ENCODE measurements around the gene OR52B2. TPM values are rescaled to one million over a fixed set of nuclear protein-coding genes. Genes with fewer than 3 reads are reported as not detected.

OR52B2 gene
- total RNA-seq, 1 experiment from 2014 or later: not detected

DNA sequence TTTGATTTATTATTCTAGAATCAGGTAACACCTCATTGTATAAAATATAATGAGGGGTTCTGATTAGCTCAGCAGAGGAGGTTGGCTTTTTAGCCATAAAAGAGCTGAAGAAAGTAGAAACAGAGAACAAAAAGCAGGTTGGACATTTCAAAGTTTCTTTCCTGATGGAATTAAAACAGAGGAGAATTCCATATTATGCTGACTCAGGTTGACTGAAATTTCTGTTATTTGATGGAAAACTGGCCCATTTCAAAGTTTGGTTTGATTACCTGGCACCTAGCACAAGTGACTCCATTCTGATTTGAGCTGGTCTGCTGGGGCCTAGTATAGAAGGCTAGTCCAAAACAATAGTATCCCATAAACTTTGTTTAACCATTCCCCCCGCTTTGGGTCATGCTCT, 37.7 kb downstream of the OR52B2 start:
- TF ChIP-seq, protein P1, sequence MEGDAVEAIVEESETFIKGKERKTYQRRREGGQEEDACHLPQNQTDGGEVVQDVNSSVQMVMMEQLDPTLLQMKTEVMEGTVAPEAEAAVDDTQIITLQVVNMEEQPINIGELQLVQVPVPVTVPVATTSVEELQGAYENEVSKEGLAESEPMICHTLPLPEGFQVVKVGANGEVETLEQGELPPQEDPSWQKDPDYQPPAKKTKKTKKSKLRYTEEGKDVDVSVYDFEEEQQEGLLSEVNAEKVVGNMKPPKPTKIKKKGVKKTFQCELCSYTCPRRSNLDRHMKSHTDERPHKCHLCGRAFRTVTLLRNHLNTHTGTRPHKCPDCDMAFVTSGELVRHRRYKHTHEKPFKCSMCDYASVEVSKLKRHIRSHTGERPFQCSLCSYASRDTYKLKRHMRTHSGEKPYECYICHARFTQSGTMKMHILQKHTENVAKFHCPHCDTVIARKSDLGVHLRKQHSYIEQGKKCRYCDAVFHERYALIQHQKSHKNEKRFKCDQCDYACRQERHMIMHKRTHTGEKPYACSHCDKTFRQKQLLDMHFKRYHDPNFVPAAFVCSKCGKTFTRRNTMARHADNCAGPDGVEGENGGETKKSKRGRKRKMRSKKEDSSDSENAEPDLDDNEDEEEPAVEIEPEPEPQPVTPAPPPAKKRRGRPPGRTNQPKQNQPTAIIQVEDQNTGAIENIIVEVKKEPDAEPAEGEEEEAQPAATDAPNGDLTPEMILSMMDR (conservative IDR thresholded peaks at IDR 0.05; ENCODE audit: low read depth, low read length): no peak
- no peak for TF ChIP-seq EZH2 (IDR thresholded peaks at IDR 0.05; ENCODE audit: borderline replicate concordance, low read depth, low read length, poor library complexity, severe bottlenecking)
- intact Hi-C loops (cut with micrococcal nuclease; ENCODE audit: unreplicated experiment): no loop called here
- no peak overlapping the region for H3K4me3 ChIP-seq (ENCODE audit: low read depth, low read length, poor library complexity, severe bottlenecking)
- no peak for DNase-seq (ENCODE audit: low spot score)
- ChIA-PET POLR2A (ENCODE audit: low non-redundant PET) (no interaction called here), CTCF (no interaction called here)
- H3K9me3 ChIP-seq (ENCODE audit: low read depth, low read length, poor library complexity, severe bottlenecking): no peaks in the 10 kb centered on the region
- no TSS peak for BruUV-seq (replicated peaks)
- H3K4me1 ChIP-seq (ENCODE audit: insufficient read depth, low read length, poor library complexity, severe bottlenecking): no peaks in the 10 kb centered on the region
- no peak overlapping the region for H3K27ac ChIP-seq (ENCODE audit: low read depth, low read length, poor library complexity, severe bottlenecking)
- H3K36me3 ChIP-seq (ENCODE audit: insufficient read depth, low read length, poor library complexity, severe bottlenecking): no peaks in the 10 kb centered on the region
- peaks cover 5% of the 10 kb centered on the region for H3K27me3 ChIP-seq (replicated peaks; ENCODE audit: insufficient read depth, low read depth, low read length, poor library complexity)

DNA sequence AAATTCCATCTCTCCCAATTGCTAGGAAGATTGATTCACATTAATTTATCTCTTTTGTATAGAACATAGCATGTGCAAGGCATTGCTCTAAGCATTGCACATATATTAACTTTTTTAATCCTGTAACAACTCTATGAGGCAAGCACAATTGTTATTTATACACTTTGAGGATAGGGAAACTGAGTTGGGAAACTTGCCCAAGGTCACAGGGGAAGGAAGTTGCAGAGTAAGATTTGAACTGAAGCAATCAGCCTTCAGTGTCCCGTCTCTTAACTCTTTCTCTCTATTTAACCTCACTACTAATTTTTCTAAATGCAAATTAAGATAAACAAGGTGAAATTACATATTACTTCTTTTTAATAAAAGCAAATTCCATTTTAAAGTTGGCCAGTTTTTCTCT, 40.5 kb downstream of the OR52B2 start:
- H3K27ac ChIP-seq (ENCODE audit: low read depth, low read length, poor library complexity, severe bottlenecking): no peak overlapping the region
- no peaks in the 10 kb centered on the region for H3K4me1 ChIP-seq (ENCODE audit: insufficient read depth, low read length, poor library complexity, severe bottlenecking)
- TF ChIP-seq, protein P1 (conservative IDR thresholded peaks at IDR 0.05; ENCODE audit: low read depth, low read length): no peak
- no peak for TF ChIP-seq EZH2 (IDR thresholded peaks at IDR 0.05; ENCODE audit: borderline replicate concordance, low read depth, low read length, poor library complexity, severe bottlenecking)
- CTCF ChIA-PET: no interaction called here
- H3K9me3 ChIP-seq (ENCODE audit: low read depth, low read length, poor library complexity, severe bottlenecking): no peaks in the 10 kb centered on the region
- no TSS peak for BruUV-seq (replicated peaks)
- peaks cover 3% of the 10 kb centered on the region for H3K27me3 ChIP-seq (replicated peaks; ENCODE audit: insufficient read depth, low read depth, low read length, poor library complexity)
- DNase-seq (ENCODE audit: low spot score): no peak
- intact Hi-C loops (cut with micrococcal nuclease; ENCODE audit: unreplicated experiment): no loop called here
- POLR2A ChIA-PET (ENCODE audit: low non-redundant PET): no interaction called here
- H3K36me3 ChIP-seq (ENCODE audit: insufficient read depth, low read length, poor library complexity, severe bottlenecking): no peaks in the 10 kb centered on the region
- no peak overlapping the region for H3K4me3 ChIP-seq (ENCODE audit: low read depth, low read length, poor library complexity, severe bottlenecking)

DNA sequence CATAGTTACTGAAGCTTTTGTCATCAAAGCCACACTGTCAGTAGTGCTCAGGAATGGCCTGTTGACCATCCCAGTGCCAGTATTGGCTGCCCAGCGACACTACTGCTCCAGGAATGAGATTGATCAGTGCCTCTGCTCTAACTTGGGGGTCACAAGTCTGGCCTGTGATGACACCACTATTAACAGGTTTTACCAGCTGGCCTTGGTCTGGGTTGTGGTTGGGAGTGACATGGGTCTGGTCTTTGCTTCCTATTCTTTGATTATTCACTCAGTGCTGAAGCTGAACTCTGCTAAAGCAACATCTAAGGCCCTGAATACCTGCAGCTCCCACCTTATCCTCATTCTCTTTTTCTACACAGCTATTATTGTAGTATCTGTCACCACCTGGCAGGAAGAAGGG, 41.1 kb downstream of the OR52B2 start:
- H3K36me3 ChIP-seq (ENCODE audit: insufficient read depth, low read length, poor library complexity, severe bottlenecking): no peaks in the 10 kb centered on the region
- H3K4me1 ChIP-seq (ENCODE audit: insufficient read depth, low read length, poor library complexity, severe bottlenecking): no peaks in the 10 kb centered on the region
- DNase-seq (ENCODE audit: low spot score): no peak
- intact Hi-C loops (cut with micrococcal nuclease; ENCODE audit: unreplicated experiment): no loop called here
- H3K27me3 ChIP-seq (replicated peaks; ENCODE audit: insufficient read depth, low read depth, low read length, poor library complexity): peaks cover 5% of the 10 kb centered on the region
- no peak overlapping the region for H3K27ac ChIP-seq (ENCODE audit: low read depth, low read length, poor library complexity, severe bottlenecking)
- H3K4me3 ChIP-seq (ENCODE audit: low read depth, low read length, poor library complexity, severe bottlenecking): no peak overlapping the region
- CTCF ChIA-PET: no interaction called here
- no TSS peak for BruUV-seq (replicated peaks)
- no peak for TF ChIP-seq EZH2 (IDR thresholded peaks at IDR 0.05; ENCODE audit: borderline replicate concordance, low read depth, low read length, poor library complexity, severe bottlenecking)
- TF ChIP-seq, protein P1 (conservative IDR thresholded peaks at IDR 0.05; ENCODE audit: low read depth, low read length): no peak
- POLR2A ChIA-PET (ENCODE audit: low non-redundant PET): no interaction called here
- H3K9me3 ChIP-seq (ENCODE audit: low read depth, low read length, poor library complexity, severe bottlenecking): no peaks in the 10 kb centered on the region

All from A673 (cell line).